ENCODE results near the gene S100A10. TPM values are rescaled to one million over a fixed set of nuclear protein-coding genes. Genes with fewer than 3 reads are reported as not detected.

The S100A10 gene
- total RNA-seq, 2 experiments from 2014 or later, result 189 to 204 TPM

DNA sequence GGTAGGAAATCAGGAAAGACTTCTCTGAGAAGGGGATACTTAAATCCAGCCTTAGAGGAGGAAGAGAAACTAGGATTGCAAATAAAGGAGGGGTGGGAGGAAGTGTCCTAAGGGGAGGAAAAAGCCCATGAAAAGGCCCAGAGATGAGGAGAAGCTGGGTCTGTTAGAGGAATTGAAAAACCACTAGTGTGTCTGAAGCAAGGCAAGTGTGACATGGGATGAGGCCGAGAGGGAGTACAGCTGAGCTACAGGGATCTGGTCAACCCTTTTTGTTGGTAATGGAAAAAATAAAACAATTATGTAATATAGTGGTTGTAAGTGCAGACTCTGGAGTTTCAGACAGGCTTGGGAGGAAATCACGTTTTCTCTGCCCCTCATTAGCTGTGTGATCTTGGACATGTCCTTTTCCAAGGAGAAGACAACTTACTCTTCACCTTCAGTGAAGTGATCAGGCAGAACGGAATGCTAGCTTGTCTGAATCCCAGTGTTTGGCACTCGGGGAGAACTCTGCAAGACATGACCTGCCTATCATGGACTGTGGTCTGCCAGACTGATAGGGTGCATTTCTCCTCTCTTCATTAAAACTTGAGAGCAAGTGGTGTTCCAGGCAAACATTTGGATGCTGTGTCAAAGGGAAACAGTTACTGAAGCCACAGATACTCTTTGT is 7.4 kb upstream of the S100A10 start:
- ATAC-seq (ENCODE audit: poor library complexity) (no peak), DNase-seq (no peak)
- intact Hi-C loops (cut with DNase I, micrococcal nuclease), result loop anchor here (1.0 to 5.0 kb wide), 4 partner anchors 33 to 469 kb away; no protein-coding TSS in a partner anchor
- H3K27ac ChIP-seq (ENCODE audit: low read depth in 1 of 2, low read length in 2 of 2), result no peak overlapping the region
- H3K4me3 ChIP-seq (ENCODE audit: low read length), result no peak overlapping the region
- CTCF ChIA-PET, result interaction anchor here (0.9 to 7.3 kb wide), 21 partner anchors 16 to 458 kb away, joined by 3 to 93 read pairs (median 4); no protein-coding TSS in a partner anchor
- peaks cover 9% of the 10 kb centered on the region for H3K4me1 ChIP-seq (ENCODE audit: insufficient read depth, low read length)
- peaks cover 11% of the 10 kb centered on the region for H3K27me3 Mint-ChIP-seq
- POLR2A ChIA-PET, result interaction anchor here (0.8 to 1.6 kb wide), 7 partner anchors 8 to 522 kb away, joined by 3 to 18 read pairs (median 4); partner anchors contain the start of gene S100A10
- H3K4me1 Mint-ChIP-seq (ENCODE audit: low read depth), result no peaks in the 10 kb centered on the region
- TF ChIP-seq, protein P1, sequence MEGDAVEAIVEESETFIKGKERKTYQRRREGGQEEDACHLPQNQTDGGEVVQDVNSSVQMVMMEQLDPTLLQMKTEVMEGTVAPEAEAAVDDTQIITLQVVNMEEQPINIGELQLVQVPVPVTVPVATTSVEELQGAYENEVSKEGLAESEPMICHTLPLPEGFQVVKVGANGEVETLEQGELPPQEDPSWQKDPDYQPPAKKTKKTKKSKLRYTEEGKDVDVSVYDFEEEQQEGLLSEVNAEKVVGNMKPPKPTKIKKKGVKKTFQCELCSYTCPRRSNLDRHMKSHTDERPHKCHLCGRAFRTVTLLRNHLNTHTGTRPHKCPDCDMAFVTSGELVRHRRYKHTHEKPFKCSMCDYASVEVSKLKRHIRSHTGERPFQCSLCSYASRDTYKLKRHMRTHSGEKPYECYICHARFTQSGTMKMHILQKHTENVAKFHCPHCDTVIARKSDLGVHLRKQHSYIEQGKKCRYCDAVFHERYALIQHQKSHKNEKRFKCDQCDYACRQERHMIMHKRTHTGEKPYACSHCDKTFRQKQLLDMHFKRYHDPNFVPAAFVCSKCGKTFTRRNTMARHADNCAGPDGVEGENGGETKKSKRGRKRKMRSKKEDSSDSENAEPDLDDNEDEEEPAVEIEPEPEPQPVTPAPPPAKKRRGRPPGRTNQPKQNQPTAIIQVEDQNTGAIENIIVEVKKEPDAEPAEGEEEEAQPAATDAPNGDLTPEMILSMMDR (IDR thresholded peaks at IDR 0.05), result no peak
- no peaks in the 10 kb centered on the region for H3K36me3 ChIP-seq (ENCODE audit: insufficient read depth, low read length)
- no peaks in the 10 kb centered on the region for H3K36me3 Mint-ChIP-seq (ENCODE audit: low read depth)
- no peaks in the 10 kb centered on the region for H3K27me3 ChIP-seq (ENCODE audit: control insufficient read depth in 1 of 2, insufficient read depth in 2 of 2, low read length in 2 of 2)
- H3K27ac Mint-ChIP-seq, result no peak overlapping the region
- no peaks in the 10 kb centered on the region for H3K9me3 ChIP-seq (ENCODE audit: control insufficient read depth in 1 of 2, insufficient read depth in 1 of 2, low read length in 2 of 2)
- H3K9me3 Mint-ChIP-seq, result no peaks in the 10 kb centered on the region
- H3K4me3 Mint-ChIP-seq, result no peak overlapping the region

DNA sequence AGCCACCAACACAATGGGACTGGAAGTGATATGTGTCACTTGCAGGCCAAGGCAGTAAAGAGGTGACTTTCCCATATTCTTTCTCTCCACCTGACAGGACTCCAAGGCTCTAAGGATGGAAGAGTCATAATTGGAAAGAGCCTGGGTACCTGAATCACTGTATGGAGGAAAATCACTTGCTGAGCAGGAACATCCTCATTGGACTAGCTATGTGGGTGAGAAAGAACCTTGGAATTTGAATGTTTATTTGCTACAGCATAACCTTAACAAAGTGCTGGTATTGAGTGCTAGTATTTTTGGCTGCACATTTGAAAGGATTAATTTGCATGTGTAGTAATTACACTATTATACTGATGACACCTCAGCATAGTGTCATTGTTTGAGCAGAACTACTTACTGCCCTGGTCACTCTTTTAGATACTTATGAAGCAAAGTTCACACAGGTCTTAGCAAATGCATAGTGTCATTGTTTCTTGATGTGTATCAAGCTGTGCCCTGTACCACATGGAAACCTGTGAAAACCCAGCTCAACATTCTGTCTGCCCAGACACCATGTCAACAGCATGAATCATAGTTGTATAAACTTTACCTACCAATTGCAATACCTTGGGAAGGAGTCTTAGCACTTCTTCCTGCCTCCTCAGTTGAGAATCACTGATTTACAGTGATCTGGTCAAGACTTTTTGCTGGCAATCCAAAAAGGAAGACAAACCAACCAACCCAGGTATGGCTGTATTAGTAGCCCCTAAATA is 5.1 kb upstream of the S100A10 start:
- H3K4me3 ChIP-seq (ENCODE audit: low read length), result no peak overlapping the region
- intact Hi-C loops (cut with DNase I, micrococcal nuclease), result loop anchor here (5.0 to 10.0 kb wide), 5 partner anchors 234 to 554 kb away; partner anchors contain the start of gene MRPL9 (in 1 of the 2)
- H3K9me3 ChIP-seq (ENCODE audit: control insufficient read depth in 1 of 2, insufficient read depth in 1 of 2, low read length in 2 of 2), result no peaks in the 10 kb centered on the region
- Mint-ChIP-seq H3K4me3 (no peak overlapping the region), H3K27me3 (peaks cover 8% of the 10 kb centered on the region), H3K4me1 (ENCODE audit: low read depth) (peaks cover 14% of the 10 kb centered on the region), H3K27ac (no peak overlapping the region), H3K36me3 (ENCODE audit: low read depth) (no peaks in the 10 kb centered on the region), H3K9me3 (no peaks in the 10 kb centered on the region)
- H3K27ac ChIP-seq (ENCODE audit: low read depth in 1 of 2, low read length in 2 of 2), result no peak overlapping the region
- CTCF ChIA-PET, result interaction anchor here (6.7 to 7.3 kb wide), 2 partner anchors 29 to 65 kb away, joined by 39 to 93 read pairs; no protein-coding TSS in a partner anchor
- TF ChIP-seq, protein P1 (IDR thresholded peaks at IDR 0.05), result no peak
- peaks cover 21% of the 10 kb centered on the region for H3K4me1 ChIP-seq (ENCODE audit: insufficient read depth, low read length)
- no peaks in the 10 kb centered on the region for H3K36me3 ChIP-seq (ENCODE audit: insufficient read depth, low read length)
- no peak for DNase-seq
- H3K27me3 ChIP-seq (ENCODE audit: control insufficient read depth in 1 of 2, insufficient read depth in 2 of 2, low read length in 2 of 2), result no peaks in the 10 kb centered on the region
- POLR2A ChIA-PET, result interaction anchor here (1.7 kb wide), 1 partner anchor 63 kb away, joined by 5 read pairs; no protein-coding TSS in a partner anchor
- ATAC-seq (ENCODE audit: poor library complexity), result no peak

DNA sequence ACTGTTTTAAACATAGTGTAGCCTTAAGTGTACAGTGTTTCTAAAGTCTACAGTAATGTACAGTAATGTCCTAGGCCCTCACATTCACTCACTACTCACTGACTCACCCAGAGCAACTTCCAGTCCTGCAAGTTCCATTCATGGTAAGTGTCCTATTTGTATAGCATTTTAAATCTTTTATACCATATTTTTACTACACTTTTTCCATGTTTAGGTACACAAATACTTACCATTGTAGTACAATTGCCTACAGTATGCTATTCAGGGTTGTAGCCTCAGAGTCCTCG is 3.6 kb upstream of the S100A10 start:
- Mint-ChIP-seq H3K36me3 (ENCODE audit: low read depth) (peaks cover 7% of the 10 kb centered on the region), H3K27ac (no peak overlapping the region), H3K27me3 (peaks cover 5% of the 10 kb centered on the region), H3K4me1 (ENCODE audit: low read depth) (peaks cover 25% of the 10 kb centered on the region), H3K4me3 (no peak overlapping the region), H3K9me3 (no peaks in the 10 kb centered on the region)
- no peaks in the 10 kb centered on the region for H3K27me3 ChIP-seq (ENCODE audit: control insufficient read depth in 1 of 2, insufficient read depth in 2 of 2, low read length in 2 of 2)
- peaks cover 31% of the 10 kb centered on the region for H3K4me1 ChIP-seq (ENCODE audit: insufficient read depth, low read length)
- intact Hi-C loops (cut with DNase I, micrococcal nuclease), result loop anchor here (1.0 to 10.0 kb wide), 8 partner anchors 29 to 552 kb away; partner anchors contain the start of gene MRPL9 (in 1 of the 2)
- H3K4me3 ChIP-seq (ENCODE audit: low read length), result no peak overlapping the region
- H3K36me3 ChIP-seq (ENCODE audit: insufficient read depth, low read length), result no peaks in the 10 kb centered on the region
- H3K9me3 ChIP-seq (ENCODE audit: control insufficient read depth in 1 of 2, insufficient read depth in 1 of 2, low read length in 2 of 2), result no peaks in the 10 kb centered on the region
- no peak overlapping the region for H3K27ac ChIP-seq (ENCODE audit: low read depth in 1 of 2, low read length in 2 of 2)
- ChIA-PET POLR2A (no interaction called here), CTCF (interaction anchor here (1.1 to 7.3 kb wide), 3 partner anchors 28 to 116 kb away, joined by 4 to 93 read pairs (median 39); no protein-coding TSS in a partner anchor)
- ATAC-seq (ENCODE audit: poor library complexity) (no peak), DNase-seq (no peak)
- TF ChIP-seq, protein P1 (IDR thresholded peaks at IDR 0.05), result no peak

Measured in CD4-positive, alpha-beta T cell (primary cell).